ENCODE measurements around the gene RALGPS2.

The RALGPS2 gene

DNA sequence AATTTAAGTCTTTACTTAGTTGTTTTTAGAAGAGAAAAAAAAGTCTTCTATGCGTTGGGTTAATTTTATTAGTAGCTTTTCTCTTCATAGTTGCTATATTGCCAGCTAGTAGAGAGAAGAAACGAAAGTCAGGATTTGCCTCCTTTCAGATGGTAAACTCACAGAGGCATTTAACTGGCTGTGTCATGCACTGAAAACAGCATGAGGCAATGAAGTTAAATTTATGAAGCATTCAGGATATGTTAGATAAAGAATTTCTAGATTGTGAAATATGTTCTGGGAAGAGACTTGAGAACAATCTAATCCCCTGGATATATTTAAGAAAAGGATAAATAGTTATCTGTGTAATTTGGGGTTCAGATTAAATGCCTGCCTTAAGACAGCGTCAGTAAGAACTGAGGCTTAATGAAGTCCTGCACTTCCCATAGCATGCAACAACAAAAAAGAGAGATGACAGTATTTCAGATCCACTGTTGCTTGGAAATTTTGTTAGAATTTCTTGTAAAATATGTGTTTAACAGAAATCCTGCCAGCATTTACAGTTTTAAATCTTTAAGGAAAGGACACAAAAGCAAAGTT, 144.2 kb downstream of the RALGPS2 start:
- no peak for DNase-seq

DNA sequence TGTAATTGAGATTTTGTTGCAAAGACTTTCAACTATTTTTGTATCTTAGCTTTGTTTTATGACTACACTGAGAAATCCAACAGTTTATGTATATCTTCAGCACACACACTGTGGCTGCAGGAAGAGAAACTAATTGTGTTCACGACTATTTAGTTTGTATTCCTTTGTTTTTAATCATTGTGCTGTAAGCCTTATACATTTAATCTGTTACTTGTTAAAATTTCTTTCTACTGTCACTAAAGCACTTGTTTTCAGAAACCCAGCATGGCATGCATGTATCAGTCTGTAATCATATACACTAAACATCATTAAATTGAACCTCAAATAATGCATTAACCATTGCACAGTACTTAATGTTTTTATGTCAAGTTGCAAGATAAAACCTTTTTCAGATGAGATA, 145.2 kb downstream of the RALGPS2 start:
- no peak for DNase-seq

DNA sequence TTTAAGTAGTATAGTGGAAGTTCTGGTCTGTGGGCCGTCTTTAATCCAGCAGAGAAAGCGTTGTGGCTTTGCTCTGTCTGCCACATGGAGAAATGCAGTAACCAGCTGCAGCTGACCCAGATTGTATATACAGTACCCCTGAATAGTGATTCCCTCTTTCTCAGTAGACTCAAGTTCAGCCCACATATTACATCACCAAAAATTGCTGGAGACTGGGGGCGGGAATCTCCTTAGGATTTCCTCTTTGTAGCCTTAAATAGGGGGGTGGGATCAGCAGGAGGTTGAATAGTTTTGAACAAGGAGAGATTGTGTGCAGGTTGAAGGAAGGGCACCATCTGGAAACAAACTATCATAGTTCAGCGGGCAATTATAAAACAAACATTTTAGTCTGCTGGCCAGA, 145.9 kb downstream of the RALGPS2 start, which contains the start of gene ANGPTL1:
TSS of gene ANGPTL1 (minus strand) at position 134 of the 400 bp plus-strand sequence. CDS start 5,301 bp downstream, outside the sequence.
- DNase-seq: no peak

DNA sequence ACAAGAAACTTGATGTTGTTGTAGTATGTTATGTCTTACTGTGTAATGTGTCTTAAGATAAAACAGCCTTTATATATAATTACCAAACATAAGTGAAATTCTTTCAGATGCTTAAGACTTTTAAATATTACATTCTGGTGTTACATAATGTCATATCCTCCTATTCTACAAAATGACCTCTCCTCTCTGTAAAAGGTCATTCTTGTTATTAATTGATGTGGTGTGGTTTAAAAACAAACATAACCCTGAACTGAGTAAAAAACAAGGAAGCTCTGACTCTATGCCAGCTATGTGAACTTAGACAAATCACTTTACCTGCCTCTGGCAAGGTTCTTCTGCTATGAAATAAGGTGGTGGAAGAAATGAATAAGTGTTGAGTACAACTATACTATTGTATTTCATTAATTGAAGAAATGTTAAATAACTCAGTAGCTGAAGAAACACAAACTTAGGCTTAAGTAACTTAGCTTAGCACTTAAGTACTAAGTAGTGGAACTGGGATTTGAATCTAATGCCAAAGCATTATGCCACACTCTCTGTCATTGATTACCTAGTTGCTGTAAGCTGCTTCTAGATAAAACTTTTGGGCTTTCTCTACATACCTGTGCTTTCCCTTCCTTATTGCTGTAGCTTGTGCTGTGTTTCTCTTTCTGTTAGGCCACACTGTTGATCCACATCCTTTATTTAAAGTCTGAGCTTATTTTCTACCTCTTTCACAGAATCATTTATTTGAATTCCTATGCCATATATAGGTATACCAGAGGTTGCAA, 146.7 kb downstream of the RALGPS2 start:
- DNase-seq: no peak

DNA sequence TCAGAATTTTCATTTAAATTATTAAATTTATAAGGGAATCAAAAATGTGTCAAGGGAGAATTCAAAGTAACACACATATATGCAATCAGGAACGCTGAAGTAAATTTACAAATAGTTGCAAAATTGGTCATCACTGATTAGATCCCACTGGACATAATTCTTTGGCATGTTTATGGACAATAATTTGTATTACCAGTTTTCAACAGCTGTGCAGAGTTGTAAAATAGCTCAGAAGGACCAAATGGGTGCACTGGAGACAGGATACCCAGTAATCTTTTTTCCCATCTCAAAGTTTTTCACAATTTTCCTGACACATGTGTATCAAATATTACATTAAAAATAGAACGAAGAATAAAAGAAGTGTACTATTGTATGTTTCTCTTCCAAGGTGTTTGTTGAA, 149.9 kb downstream of the RALGPS2 start:
- no peak for DNase-seq

DNA sequence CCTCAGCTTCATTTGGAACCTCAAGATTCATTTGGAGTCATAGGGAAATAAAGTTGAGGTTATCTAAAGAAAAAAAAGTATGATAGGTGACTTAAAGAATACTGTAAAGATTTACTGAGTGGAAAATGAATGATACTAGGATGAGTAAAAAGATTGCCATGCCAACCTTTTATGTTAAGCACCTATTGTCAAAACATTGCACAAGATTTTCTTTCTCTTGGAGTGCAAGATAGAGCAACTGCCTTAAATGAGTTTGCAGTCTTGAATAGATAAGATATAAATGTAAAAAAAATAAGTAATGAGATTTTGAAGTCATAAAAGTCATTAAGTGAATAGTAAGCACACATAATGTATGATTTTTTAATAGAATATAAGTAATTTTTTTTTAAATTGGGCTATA, 150.9 kb downstream of the RALGPS2 start:
- no peak for DNase-seq

DNA sequence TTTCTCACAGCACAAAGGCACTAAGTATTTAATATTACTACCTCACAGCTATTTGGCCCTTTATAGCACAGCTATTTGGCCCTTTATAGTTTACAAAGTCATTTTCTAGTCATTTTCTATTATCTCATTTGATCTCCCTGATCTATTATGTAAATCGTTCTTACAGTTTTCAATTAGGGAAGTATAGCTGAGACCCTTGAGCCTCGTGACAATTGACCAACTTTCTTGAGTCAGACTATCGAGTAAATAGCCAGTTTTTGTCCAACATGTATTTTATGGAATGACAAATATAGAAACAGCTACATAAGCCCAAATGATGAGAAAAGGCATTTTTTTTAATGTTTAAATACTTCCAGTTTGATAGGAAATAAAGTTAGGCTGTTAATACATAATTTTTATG, 152.9 kb downstream of the RALGPS2 start:
- no peak for DNase-seq

DNA sequence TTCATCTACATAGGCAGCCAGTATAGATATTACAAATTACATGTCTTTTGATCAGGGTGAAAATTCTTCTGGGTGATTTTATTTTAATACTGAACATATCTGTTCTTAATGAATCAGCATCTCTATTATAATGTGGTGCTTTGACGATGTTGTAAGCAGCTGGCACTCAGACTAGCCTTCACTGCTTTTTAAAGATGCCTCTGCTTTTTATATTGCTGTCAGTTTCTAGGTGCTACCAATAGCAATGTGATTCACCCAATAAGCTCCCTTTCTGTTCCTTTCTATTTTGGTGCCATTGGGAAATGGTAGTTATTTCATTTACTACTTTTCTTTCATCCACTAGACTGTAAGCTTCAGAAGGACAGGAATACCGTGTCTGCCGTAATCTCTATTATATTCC, 156.9 kb downstream of the RALGPS2 start:
- no peak for DNase-seq

DNA sequence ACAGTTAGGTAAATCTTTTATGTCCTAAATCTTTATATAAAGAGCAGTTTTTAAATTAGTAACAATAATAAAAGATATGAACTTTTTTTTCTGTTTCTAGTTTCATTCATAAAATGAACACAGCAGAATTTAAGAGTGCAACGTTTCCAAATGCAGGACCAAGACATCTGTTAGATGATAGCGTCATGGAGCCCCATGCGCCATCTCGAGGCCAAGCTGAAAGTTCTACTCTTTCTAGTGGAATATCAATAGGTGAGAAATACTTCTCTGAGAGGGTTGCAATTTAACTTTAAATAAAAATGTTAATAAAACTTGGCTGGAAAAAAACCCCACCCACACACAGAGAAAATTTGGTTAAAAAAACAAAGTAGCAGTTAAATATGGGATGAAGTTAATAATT, 160.8 kb downstream of the RALGPS2 start:
- no peak for DNase-seq

DNA sequence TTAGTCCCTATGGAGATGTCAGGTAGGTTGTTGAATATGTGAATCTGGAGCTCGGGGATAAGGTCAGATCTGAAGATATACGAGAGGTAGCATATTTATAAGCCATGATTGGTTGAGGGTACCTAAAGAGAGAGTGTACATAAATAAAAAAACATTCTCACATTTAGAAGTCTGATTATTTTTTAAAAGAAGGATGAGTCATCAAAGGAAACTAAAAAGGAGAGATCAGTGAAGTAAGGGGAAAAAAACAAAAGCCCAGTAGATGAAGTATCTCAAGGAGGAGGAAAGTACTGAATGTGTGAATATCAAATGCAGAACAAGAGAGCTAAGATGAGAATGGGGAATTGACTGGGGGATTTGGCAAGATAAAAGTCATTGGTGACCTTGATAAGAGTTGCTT, 161.5 kb downstream of the RALGPS2 start:
- no peak for DNase-seq

DNA sequence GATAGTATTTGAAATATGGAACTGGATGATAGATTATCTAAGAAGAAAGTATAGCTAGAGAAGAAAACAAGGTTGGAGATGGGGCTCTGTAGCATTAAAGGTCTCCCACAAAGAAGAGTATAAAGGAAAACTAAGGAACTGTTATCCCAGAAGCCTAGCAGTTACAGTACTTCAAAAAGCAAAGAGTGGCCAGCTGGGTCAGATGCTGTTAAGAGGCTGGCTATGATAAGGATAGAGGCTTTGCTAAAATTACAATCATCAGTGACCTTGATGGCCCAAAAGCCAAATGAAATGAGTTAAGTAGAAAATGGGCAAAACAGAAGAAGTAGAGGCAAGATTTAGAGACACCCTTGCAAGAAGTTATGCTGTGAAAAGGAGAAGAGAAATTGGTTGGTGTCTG, 170.9 kb downstream of the RALGPS2 start:
- no peak for DNase-seq

DNA sequence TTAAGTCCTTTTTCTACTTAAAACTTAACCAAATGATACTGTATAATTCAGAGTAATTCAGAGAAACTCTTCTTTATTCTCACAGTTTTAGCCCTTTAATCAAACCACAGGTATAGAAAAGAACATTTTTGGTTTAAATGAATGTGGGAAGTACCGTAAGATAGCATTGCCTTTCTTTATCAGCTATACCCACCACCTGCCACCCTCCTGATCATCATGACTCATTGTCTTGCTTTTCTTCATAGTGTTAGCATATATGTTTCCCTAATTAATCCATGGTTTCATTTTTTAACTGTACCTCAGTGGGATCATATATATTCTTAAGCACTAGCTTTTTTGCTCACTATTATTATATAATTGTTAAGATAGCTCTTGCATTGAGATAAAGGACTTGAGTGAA, 173.4 kb downstream of the RALGPS2 start:
- no peak for DNase-seq

DNA sequence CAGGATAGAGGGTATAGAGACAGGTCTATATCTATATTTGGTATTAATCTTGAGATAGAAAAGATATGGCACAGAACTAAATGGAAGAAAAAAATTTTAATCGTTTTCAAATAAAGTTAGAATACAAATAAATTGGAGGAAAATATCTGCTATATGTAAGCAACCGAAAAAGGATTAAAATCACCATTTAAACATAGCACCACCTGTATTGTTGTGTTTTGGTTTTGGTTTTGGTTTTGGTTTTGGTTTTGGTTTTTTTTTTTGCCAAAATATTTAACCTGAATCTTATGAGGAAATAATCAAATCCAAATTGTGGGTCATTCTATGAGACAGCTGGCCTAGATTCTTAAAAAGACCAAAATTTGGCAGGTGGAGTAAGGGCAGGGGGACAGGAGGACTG, 174.4 kb downstream of the RALGPS2 start:
- DNase-seq: no peak

DNA sequence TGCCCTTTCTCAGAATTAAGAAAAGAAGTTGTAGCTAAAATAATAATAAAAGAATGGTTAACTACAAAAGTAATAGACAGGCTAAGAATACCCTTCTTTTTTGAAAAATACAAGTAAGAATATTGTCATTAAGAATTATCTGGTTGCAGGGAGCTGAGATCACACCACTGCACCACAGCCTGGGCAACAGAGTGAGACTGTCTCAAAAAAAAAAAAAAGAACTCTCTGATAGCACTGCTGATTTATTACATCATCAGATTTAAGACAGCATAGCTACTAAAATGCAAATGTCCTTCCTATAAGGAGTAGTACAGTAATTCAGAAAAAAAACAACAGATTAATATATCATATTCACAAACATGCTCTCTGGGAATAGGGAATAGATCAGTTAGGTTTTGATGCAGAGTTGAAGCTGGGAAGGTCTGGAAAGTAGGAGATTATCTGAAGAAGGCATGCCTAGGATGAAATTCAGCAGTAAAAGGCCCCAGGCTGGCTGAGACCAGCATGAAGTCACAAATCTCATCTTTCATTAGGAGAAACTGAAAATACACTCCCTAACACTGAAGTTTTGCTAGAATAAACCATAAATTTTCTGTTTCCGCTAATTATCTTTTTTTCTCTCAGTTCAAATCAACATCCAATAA, 176.6 kb downstream of the RALGPS2 start:
- DNase-seq: no peak

DNA sequence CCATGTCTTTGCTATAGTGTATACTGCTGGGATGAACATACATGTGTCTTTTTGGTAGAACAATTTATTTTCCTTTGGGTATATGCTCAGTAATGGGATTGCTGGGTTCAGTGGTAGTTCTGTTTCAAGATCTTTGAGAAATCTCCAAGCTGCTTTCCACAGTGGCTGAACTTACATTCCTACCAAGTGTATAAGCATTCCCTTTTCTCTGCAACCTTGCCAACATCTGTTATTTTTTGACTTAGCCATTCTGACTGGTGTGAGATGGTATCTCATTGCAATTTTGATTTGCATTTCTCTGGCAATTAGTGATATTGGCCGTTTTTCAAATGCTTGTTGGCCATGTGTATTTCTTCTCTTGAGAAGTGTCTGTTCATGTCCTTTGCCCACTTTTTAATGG, 183.3 kb downstream of the RALGPS2 start:
- no peak for DNase-seq

DNA sequence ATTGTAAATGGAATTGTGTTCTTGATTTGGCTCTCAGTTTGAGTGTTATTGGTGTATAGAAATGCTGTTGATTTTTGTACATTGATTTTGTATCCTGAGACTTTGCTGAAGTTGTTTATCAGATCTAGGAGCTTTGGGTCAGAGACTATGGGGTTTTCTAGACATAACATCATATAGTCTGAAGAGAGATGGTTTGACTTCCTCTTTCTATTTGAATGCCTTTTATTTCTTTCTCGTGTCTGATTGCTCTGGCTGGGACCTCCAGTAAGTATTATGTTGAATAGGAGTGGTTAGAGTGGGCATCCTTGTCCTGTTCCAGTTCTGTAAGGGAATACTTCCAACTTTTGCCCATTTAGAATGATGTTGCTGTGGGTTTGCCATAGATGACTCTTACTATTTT, 185.0 kb downstream of the RALGPS2 start:
- no peak for DNase-seq

DNA sequence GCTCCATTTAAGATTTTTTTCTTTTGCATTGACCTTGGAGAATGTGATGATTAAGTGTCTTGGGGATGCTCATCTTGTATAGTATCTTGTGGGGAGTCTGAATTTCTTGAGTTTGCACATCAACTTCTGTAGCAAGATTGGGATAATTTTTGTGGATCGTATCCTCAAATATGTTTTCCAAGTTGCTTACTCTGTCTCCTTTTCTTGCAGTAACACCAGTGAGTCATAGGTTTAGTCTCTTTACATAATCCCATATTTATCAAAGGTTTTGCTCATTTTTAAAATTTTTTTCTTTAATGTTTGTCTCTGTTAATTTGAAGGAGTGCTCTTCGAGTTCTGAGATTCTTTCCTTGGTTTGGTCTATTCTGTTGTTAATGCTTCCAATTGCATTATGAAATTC, 187.6 kb downstream of the RALGPS2 start:
- DNase-seq: no peak

DNA sequence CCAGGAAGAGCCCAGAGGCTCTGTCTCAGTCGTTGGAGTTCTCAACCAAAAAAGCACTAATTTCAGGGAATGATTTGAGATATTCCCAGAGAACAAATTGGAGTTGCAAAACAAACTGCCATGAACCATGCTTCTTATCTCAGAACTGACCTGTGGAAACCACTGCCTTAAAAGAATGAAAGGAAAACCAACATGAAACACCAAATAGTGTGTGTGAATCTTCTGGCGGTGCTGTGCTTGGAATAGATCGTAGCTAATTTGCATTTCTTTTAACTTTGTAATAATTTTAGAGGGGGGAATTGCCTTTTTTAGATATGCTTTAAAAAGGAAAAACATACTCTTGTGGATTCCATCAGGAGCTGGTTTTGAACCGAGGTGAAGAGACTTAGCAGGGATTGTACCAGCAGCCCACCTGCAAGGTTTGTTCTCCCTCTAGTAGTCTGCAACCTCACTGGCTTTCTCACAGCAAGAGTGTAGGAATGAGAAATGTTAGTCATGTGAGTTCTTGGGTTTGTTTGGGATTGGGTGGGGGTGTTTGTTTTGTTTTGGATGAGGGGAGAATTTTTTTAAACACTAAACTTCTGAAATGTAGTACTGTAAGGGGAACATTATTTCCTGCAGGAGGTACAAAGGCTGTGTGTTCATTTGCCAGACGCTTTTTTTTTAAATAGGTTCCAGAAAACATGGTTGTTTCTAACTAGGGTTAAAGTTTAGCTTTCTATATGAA, 191.6 kb downstream of the RALGPS2 start:
- DNase-seq: no peak

DNA sequence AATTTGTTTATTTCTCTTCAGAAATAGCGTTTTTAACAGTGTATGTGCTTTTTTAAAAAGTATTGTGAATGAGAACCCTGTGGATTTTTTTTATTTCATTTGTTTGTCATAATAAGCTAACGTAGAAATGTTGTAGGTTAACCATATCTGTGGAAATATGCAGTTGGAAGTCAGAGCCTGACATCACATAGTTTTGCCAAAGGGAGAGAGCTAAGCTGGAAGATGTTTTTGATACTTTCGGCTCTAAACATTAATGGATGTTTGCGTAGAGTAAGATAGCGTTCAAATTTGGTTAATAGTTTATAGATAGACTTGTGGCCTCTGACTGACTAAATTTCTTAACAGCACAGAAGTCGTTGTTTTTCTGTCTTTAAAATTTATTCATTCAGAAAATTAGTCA, 193.3 kb downstream of the RALGPS2 start:
- no peak for DNase-seq

DNA sequence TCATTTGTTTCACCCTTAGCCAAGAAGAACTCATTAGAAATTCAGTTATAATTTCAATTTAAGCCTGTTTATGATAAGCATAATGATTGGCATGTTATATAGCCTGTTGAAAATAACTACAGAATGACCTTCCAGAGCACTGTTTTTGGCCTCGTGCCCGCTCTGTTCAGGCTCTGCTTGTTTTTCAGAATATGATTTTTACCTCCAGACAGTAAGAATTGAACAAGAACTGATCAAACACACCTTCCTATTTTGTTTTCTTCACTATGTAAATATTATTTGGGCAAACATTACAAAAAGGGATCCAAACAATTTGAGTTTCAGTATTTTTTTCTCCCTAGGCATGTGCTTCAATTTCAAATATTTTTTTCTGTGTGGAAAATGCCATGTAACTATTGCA, 193.9 kb downstream of the RALGPS2 start:
- DNase-seq: no peak

DNA sequence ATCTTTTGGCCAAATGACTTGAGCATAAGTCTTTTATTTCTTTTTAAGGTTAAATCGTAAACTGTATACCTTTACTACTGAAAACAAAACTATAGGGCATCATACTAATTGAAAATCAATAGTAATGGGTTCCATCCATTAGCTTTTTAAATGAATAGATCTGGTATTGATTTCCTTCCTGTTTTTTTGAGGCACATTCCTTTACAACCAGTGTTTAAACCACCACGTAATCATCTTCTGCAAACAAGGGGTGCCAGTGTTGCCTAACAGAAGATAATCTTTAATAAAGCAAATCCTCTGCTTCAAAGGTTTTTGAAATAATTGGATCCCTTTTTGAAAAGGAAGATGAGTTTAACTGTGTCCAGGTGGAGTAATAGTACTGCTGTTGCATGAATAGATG, 194.5 kb downstream of the RALGPS2 start:
- DNase-seq: no peak

DNA sequence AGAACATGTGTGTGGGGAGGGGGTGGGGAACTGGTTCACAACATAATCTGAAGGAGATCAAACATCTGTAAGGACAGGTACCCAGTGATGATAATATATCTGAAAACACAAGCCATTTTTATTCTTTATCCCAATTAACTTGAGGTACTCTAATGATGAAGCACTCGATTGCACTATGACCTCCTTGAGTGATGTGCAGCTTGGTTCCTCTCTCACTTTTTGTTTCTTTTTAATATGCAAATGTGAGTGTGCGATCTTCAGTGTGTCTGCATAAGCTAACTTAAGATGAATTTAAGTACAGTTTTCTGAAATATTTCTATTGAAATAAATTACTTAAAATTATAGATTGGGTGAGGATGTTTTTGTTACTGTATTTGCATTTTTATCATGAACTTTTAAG, 196.5 kb downstream of the RALGPS2 start:
- DNase-seq: no peak

DNA sequence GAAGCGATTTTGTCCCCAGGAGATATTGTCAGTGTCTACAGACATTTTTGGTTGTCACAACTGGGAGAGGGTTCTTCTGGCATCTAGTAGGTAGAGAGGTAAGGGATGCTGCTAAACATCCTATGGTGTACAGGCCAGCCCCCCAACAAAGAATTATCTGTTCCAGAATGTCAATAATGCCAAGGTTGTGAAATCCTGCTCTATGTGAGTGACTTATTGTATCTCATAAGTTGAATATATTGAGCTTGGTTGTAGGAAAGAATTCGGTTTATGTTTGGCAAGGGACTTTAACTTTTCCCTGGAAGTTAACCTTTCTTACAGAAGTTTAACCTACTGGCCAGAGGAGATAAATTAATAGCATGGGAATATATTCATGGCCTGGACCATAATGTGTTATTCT, 198.5 kb downstream of the RALGPS2 start:
- no peak for DNase-seq

DNA sequence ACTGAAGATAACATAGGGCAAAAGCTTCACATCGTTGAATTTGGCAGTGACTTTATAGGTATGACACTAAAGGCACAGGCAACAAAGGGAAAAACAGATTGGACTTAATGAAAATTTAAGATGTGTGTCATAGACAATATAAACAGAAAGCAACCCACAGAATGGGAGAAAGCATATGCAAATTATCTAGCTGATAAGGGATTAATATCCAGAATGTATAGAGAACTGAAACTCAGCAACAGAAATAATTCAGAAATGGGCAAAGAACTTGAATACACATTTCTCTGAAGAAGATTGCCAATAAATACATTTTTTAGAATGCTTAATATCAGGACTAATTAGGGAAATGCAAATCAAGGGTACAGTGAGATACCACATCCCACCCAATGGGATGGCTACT, 201.0 kb downstream of the RALGPS2 start:
- DNase-seq: no peak

Measured in NCI-H1105 treated with DMSO at 0.1 percent for 48 hours (cell line).